BJ (cell line): ENCODE measurements around the gene C12orf43. TPM values are rescaled to one million over a fixed set of nuclear protein-coding genes. Genes with fewer than 3 reads are reported as not detected.
A peak's percentile ranks its signal among the peaks of the same experiment; 100 is the strongest.

Source experiments
- CTCF ChIA-PET: fragments of 350-600 bp; formaldehyde crosslinking; extraction: SDS; loops from one replicate; lab custom pipeline; 2021; ENCODE audit warnings: antibody characterized with exemption, inconsistent platforms; lab: Yijun Ruan, JAX
- POLR2A ChIA-PET: fragments of 300-600 bp; sonication (Branson Sonifier 250); formaldehyde crosslinking; extraction: SDS; loops from one replicate; lab custom pipeline; 2021; ENCODE audit warnings: antibody characterized with exemption; lab: Charles Lee
- DNase-seq: peaks from one replicate; pipeline ENCODE4 v3.0.0-alpha.2; 2011; ENCODE audit warnings: low read depth
- H3K27me3 ChIP-seq: 2 replicates; pipeline ENCODE4 v1.6.0; 2011; ENCODE audit warnings: low read length; ENCODE audit not compliant: control insufficient read depth, insufficient read depth
- H3K36me3 ChIP-seq: 2 replicates; pipeline ENCODE4 v1.5.1; 2011; ENCODE audit warnings: low read length; ENCODE audit not compliant: control insufficient read depth, insufficient read depth
- H3K4me3 ChIP-seq: 2 replicates; pipeline ENCODE4 v1.5.1; 2011; ENCODE audit warnings: low read depth, mild to moderate bottlenecking, control low read depth, low read length
- polyA plus RNA-seq: library from polyadenylated mRNA; depleted of rRNA; stranded (reverse); fragments of >200 nt; gene quantifications from 2 replicates; pipeline ENCODE4 v1.2.3, GENCODE V29; 2011
- TF ChIP-seq, protein P1 (sequence below): IDR thresholded peaks from 2 replicates; pipeline ENCODE4 v1.5.1; 2011; ENCODE audit warnings: low read depth, mild to moderate bottlenecking, control low read depth, inconsistent platforms, low read length, moderate library complexity; ENCODE audit not compliant: insufficient read depth

C12orf43 gene
- polyA plus RNA-seq, 1 experiment, result 14.0 TPM

DNA sequence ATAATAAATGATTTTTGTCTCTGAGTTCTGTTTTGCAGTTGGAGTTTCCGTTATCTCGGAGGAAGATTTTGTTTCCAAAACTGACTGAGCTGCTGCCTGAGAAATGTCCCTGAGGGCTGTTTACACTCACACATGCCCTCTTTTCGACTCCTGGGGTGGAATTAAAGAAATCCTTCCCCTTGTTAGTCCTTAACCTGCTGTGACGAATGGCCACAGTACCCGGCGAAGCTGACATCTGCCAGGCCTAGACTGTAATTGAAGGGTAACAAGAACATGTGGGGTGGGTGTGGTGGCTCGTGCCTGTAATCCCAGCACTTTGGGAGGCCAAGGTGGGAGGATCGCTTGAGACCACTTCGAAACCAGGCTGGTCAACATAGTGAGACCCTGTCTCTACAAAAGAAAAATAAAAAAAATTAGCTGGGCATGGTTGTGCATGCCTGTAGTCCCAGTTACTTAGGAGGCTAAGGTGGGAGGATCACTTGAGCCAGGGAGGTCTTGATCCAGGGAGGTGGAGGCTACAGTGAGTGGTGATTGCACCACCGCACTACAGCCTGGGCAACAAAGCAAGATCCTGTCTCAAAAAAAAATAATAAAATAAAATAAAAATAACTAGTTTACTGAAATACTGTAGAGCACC, 14.4 kb upstream of the C12orf43 start:
- TF ChIP-seq, protein P1, sequence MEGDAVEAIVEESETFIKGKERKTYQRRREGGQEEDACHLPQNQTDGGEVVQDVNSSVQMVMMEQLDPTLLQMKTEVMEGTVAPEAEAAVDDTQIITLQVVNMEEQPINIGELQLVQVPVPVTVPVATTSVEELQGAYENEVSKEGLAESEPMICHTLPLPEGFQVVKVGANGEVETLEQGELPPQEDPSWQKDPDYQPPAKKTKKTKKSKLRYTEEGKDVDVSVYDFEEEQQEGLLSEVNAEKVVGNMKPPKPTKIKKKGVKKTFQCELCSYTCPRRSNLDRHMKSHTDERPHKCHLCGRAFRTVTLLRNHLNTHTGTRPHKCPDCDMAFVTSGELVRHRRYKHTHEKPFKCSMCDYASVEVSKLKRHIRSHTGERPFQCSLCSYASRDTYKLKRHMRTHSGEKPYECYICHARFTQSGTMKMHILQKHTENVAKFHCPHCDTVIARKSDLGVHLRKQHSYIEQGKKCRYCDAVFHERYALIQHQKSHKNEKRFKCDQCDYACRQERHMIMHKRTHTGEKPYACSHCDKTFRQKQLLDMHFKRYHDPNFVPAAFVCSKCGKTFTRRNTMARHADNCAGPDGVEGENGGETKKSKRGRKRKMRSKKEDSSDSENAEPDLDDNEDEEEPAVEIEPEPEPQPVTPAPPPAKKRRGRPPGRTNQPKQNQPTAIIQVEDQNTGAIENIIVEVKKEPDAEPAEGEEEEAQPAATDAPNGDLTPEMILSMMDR, result no peak
- H3K36me3 ChIP-seq, result no peaks in the 10 kb centered on the region
- no peak overlapping the region for H3K4me3 ChIP-seq
- 0 out of 2 replicates have a peak, but pooled peaks cover 4% of the 10 kb centered on the region for H3K27me3 ChIP-seq
- ChIA-PET POLR2A (no interaction called here), CTCF (interaction anchor here (2.0 kb wide), 1 partner anchor 59 kb away, joined by 4 read pairs; no protein-coding TSS in a partner anchor)
- no peak for DNase-seq

DNA sequence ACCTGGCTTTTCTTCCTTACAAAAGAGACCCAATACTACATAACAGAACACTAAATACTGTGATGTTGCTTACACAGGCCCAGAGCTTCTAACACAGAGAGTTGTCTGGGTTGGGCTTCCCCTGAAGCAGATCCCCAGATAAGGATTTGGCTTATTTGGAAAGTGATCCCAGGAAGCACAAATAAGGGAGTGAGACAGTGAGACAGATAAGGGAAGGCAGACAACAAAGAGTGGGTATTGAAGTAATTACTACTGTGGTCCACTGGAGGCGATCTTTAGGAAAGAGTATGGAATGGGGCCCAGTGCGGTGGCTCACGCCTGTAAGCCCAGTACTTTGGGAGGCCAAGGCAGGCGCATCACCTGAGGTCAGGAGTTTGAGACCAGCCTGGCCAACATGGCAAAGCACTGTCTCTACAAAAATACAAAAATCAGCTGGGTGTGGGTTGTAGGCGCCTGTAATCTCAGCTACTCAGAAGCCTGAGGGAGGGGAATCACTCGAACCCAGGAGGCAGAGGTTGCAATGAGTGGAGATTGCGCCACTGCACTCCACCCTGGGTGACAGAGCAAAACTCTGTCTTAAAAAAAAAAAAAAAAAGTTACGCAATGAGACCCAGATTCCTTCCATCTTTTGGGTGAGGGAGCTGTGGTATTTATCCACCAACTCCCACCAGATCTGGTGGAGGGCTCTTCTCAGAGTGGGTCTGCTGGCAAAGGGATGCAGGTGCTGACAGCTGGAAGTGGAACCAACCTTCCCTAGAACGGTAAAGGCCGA, 10.2 kb upstream of the C12orf43 start:
- no peak overlapping the region for H3K4me3 ChIP-seq
- DNase-seq, result no peak
- no peaks in the 10 kb centered on the region for H3K36me3 ChIP-seq
- TF ChIP-seq, protein P1, result 0 out of 2 replicates have a peak, but pooled peaks have one; percentile 6
- 0 out of 2 replicates have a peak, but pooled peaks cover 4% of the 10 kb centered on the region for H3K27me3 ChIP-seq
- POLR2A ChIA-PET, result no interaction called here
- CTCF ChIA-PET, result interaction anchor here (0.6 to 1.8 kb wide), 3 partner anchors 9 to 21 kb away, joined by 3 to 4 read pairs (median 3); no protein-coding TSS in a partner anchor

DNA sequence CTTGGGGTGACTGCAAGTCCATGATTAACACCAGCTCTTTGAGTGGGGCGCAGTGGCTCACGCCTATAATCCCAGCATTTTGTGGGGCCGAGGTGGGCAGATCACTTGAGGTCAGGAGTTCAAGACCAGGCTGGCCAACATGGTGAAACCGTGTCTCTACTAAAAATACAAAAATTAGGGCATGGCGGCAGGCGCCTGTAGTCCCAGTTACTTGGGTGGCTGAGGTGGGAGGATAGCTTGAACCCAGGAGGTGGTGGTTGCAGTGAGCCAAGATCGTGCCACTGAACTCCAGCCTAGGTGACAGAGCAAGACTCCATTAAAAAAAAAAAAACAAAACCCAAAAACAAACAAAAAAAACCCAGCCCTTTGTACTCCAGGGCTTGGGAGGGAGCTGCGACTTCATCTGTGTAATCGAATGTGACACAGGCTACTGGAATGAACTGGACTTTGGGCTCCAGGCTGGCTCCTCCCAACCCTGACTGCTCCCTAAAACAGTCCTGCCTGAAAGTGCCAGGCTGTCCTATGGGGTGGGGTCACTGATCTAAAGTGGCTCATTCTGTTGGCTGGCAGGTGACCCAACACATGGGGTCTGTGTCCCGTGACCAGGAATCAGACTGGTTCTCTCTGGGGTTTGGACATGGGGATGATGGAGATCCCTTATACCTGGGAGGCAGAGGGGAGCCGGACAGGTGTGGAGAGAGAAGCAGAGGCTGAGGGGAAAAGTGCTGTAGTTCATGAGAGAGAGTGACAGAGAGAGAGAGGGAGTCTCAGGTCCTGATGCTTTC, 9.3 kb upstream of the C12orf43 start:
- DNase-seq, result no peak
- TF ChIP-seq, protein P1, result no peak
- no peak overlapping the region for H3K4me3 ChIP-seq
- H3K36me3 ChIP-seq, result no peaks in the 10 kb centered on the region
- ChIA-PET POLR2A (no interaction called here), CTCF (interaction anchor here (1.8 kb wide), 1 partner anchor 9 kb away, joined by 4 read pairs; no protein-coding TSS in a partner anchor)
- 0 out of 2 replicates have a peak, but pooled peaks cover 5% of the 10 kb centered on the region for H3K27me3 ChIP-seq

DNA sequence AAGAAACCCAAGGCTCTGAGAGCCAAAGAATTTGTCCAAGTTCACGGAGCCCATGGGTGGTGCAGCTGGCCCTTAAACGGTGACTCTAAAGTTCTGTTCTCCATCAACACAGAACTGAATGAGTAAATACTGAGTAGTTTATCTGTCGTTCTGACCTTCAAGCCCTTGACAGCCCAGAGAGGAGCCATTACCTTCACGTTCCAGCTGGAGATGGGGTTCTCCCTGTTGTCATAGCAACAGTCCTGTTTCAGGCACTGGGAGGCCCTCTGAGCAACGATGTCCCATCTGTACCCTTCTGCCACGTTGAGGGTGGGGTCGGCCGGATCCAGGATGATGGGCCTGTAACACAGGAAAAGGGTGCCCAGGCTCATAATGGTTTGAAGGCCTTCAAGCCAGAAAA, 7.5 kb upstream of the C12orf43 start:
- ChIA-PET POLR2A (no interaction called here), CTCF (no interaction called here)
- DNase-seq, result no peak
- TF ChIP-seq, protein P1, result no peak
- no peaks in the 10 kb centered on the region for H3K36me3 ChIP-seq
- H3K4me3 ChIP-seq, result no peak overlapping the region
- H3K27me3 ChIP-seq, result 0 out of 2 replicates have a peak, but pooled peaks cover 6% of the 10 kb centered on the region

DNA sequence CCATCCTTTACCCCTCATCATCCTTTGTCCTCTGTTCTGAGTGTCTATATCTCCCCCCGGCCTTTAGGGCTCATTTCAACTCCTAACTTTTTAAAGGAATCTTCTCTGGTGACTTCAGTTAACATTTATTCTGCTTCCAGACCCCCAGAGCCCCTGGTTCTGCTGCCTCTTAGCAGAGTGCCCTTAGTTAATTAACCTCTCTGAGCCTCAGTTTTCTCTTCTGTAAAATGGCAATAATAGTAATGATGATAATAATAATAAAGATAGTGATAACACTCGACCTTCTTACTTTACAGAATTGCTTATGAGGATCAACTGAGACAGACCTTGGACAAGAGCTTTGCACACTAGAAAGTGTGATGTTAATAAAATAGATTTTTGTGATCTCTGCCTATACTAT, 6.4 kb upstream of the C12orf43 start:
- ChIA-PET CTCF (no interaction called here), POLR2A (no interaction called here)
- no peaks in the 10 kb centered on the region for H3K36me3 ChIP-seq
- DNase-seq, result no peak
- TF ChIP-seq, protein P1, result no peak
- H3K4me3 ChIP-seq, result no peak overlapping the region
- H3K27me3 ChIP-seq, result 0 out of 2 replicates have a peak, but pooled peaks cover 6% of the 10 kb centered on the region
